OCI-LY3 (cell line): ENCODE results near the gene BCAP31.

Experiments used
- CTCF ChIP-seq: fragments of 200-600, 300-600 bp; sonication (generic); IDR thresholded peaks from 2 replicates; pipeline ENCODE4 v1.5.1; 2014; ENCODE audit warnings: antibody characterized with exemption, low read length, low read depth
- EZH2phosphoT487 ChIP-seq: fragments of 200-600 bp; shearing (Covaris generic); IDR thresholded peaks from 2 replicates; pipeline ENCODE4 v1.6.1; 2018; ENCODE audit warnings: antibody characterized with exemption, mixed run types, low read depth

- TF ChIP-seq CTCF (no peak), EZH2phosphoT487 (no peak)
These were observed 52.3 kb downstream of the BCAP31 start for GRCh38 chrX:153671589-153672530.
